Right lobe of liver (tissue), 6 donors: Measurements from ENCODE around the gene CRKL. TPM values are rescaled to one million over a fixed set of nuclear protein-coding genes. Genes with fewer than 3 reads are reported as not detected.
A peak's percentile ranks its signal among the peaks of the same experiment; 100 is the strongest.

Source experiments
- ATAC-seq, 4 donors: fragments of 200-7000 bp; cut with Tn5 transposase; one replicate each; pipeline ENCODE4 v1.9.1; 2020; ENCODE audit warnings: mild to moderate bottlenecking in 4 of 4, moderate library complexity in 4 of 4
- DNase-seq, 3 donors: peaks; one replicate each; pipeline ENCODE4 v3.0.0-alpha.2; 2020
- H3K27ac ChIP-seq, 3 donors: fragments of 200-600 bp; one replicate each; pipeline ENCODE4 v1.8.0; 2022
- H3K27me3 ChIP-seq, 2 donors: fragments of 200-600 bp; one replicate each; pipeline ENCODE4 v1.8.0; 2022
- H3K36me3 ChIP-seq, 4 donors: fragments of 200-600 bp; sonication (generic) in 1 of 4; one replicate each; pipeline versions ENCODE4 v1.5.1 to v1.8.0; 2017 to 2022; ENCODE audit warnings: control low read depth in 1 of 4
- H3K4me1 ChIP-seq, 4 donors: fragments of 200-600 bp; sonication (generic) in 1 of 4; one replicate each; pipeline versions ENCODE4 v1.5.1 to v1.8.0; 2017 to 2022; ENCODE audit warnings: control low read depth in 1 of 4
- H3K4me3 ChIP-seq, 3 donors: fragments of 200-600 bp; one replicate each; pipeline ENCODE4 v1.8.0; 2022
- H3K9me3 ChIP-seq, 4 donors: fragments of 200-600 bp; sonication (generic) in 1 of 4; one replicate each; pipeline versions ENCODE4 v1.5.1 to v1.8.0; 2017 to 2022; ENCODE audit warnings: control low read depth in 1 of 4
- CTCF ChIP-seq, 4 donors: fragments of 200-600 bp in 3 of 4; fragments of 450-650 bp in 1 of 4; IDR thresholded peaks; one replicate each; pipeline versions ENCODE4 v1.5.1 to v1.8.0; 2016 to 2022; ENCODE audit warnings: antibody characterized with exemption in 4 of 4, mild to moderate bottlenecking in 2 of 4
- POLR2A ChIP-seq: fragments of 450-650 bp; IDR thresholded peaks from one replicate; pipeline ENCODE4 v1.6.1; 2017; ENCODE audit warnings: antibody characterized with exemption, mild to moderate bottlenecking
- WGBS: methylation state at CpG from one replicate; pipeline ENCODE4 v1.1.6; 2018; ENCODE audit warnings: low coverage, low lambda C conversion rate; ENCODE audit not compliant: insufficient coverage; ENCODE audit errors: missing lambda C conversion rate; 5-methylcytosine and 5-hydroxymethylcytosine counted together
- intact Hi-C, 2 donors: fragments of 100-400 bp; cut with DNase I; formaldehyde crosslinking; loops; one replicate each; pipeline versions ENCODE4 v1.11.2 to v1.14.1; 2022
- total RNA-seq, 6 experiments: library from RNA; depleted of rRNA in 2 of 6; stranded (reverse); fragments of >200 nt in 2 of 6; fragmentation: NEBNext Ultra II Directional in 3 of 6; extraction: Animal tissue kit (Norgen Biotek cat#: 25700) in 3 of 6; gene quantifications; one replicate each; pipeline versions ENCODE4 v1.1.0 to v1.2.4, GENCODE V29; 2016 to 2023
- donor health status: DM: no; HTN: yes; CAD: no.
- donor health status: DM: no; HTN: no; CAD: no.
- donor health status: DM: no; HTN: no; CAD: no.
- donor health status: DM: no; HTN: yes; CAD: no.
- donor health status: DM: no; HTN: yes; CAD: no.

The CRKL gene
- total RNA-seq, 6 experiments from 2014 or later: 27.5 to 53.1 (median 35.2) TPM

DNA sequence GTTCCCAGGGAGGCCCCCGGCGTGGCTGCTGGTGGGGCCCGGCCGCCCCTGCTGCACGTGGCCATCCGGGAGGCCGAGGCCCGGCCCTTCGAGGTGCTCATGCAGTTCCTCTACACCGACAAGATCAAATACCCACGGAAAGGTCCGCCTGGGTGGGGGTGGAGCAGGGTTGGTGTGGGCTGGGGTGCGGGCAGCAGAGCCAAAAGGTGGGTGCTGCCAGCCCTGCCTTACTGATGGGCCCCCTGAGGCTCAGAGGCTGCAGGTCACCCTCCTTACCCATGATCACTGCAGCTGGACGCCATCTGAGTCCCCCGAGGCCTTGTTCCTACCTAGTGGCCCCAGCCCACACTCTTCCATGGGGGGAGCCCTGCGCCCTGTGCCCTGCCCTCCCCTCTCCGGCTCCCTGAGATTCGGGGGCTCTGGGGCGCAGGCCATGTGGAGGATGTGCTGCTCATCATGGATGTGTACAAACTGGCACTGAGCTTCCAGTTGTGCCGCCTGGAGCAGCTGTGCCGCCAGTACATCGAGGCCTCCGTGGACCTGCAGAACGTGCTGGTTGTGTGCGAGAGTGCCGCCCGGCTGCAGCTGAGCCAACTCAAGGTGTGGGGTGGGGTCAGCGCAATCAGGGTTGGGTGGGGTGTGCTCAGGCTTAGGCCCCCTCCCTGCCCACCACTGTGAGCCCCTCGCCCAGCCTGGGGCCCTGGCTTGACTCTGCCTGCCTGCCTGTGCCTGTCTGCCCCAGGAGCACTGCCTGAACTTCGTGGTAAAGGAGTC, 77.1 kb downstream of the CRKL start:
- no peaks in the 10 kb centered on the region for H3K27me3 ChIP-seq
- no peak overlapping the region for H3K27ac ChIP-seq
- TF ChIP-seq POLR2A: no peak
- no peak for TF ChIP-seq CTCF (IDR thresholded peaks at IDR 0.05)
- DNase-seq (no peak), ATAC-seq (no peak)
- no peaks in the 10 kb centered on the region for H3K9me3 ChIP-seq
- no peak overlapping the region for H3K4me3 ChIP-seq
- no CpG with 5 or more reads among the region's 30 CpGs for WGBS
- no peaks in the 10 kb centered on the region for H3K4me1 ChIP-seq
- intact Hi-C loops: loop anchor here in 1 of 2 donors (10.0 kb wide), 1 partner anchor 50 kb away; no protein-coding TSS in a partner anchor
- peaks cover 0 to 31% (median 7%) of the 10 kb centered on the region in 4 donors for H3K36me3 ChIP-seq

GRCh38 chr22:20994902-20995241, 77.7 kb downstream of the CRKL start:
- Histone ChIP-seq H3K9me3 (no peaks in the 10 kb centered on the region), H3K4me3 (no peak overlapping the region), H3K27me3 (no peaks in the 10 kb centered on the region), H3K27ac (no peak overlapping the region), H3K36me3 (peaks cover 0 to 37% (median 8%) of the 10 kb centered on the region in 4 donors), H3K4me1 (no peaks in the 10 kb centered on the region)
- TF ChIP-seq CTCF (IDR thresholded peaks at IDR 0.05) (no peak), POLR2A (no peak)
- intact Hi-C loops: loop anchor here in 1 of 2 donors (10.0 kb wide), 1 partner anchor 50 kb away; no protein-coding TSS in a partner anchor
- no peak for ATAC-seq
- no CpG with 5 or more reads among the region's 10 CpGs for WGBS
- DNase-seq: no peak

- TF ChIP-seq CTCF (IDR thresholded peaks at IDR 0.05) (no peak), POLR2A (no peak)
- intact Hi-C loops: loop anchor here in 1 of 2 donors (10.0 kb wide), 1 partner anchor 51 kb away; no protein-coding TSS in a partner anchor
- Histone ChIP-seq H3K36me3 (peaks cover 0 to 40% (median 8%) of the 10 kb centered on the region in 4 donors), H3K27ac (no peak overlapping the region), H3K27me3 (no peaks in the 10 kb centered on the region), H3K9me3 (no peaks in the 10 kb centered on the region), H3K4me1 (peaks cover 0 to 5% (median 2%) of the 10 kb centered on the region in 4 donors), H3K4me3 (no peak overlapping the region)
- no peak for ATAC-seq
- peak in 1 of 3 donors; percentile 43 for DNase-seq
- WGBS: no CpG with 5 or more reads among the region's 23 CpGs
These were observed 78.3 kb downstream of the CRKL start for GRCh38 chr22:20995329-20996030.

GRCh38 chr22:20996031-20996410, 78.8 kb downstream of the CRKL start:
- DNase-seq: peak in 1 of 3 donors; percentile 38
- Histone ChIP-seq H3K4me1 (peaks cover 0 to 10% (median 5%) of the 10 kb centered on the region in 4 donors), H3K36me3 (peaks cover 0 to 40% (median 8%) of the 10 kb centered on the region in 4 donors), H3K9me3 (no peaks in the 10 kb centered on the region), H3K27ac (no peak overlapping the region), H3K27me3 (no peaks in the 10 kb centered on the region), H3K4me3 (no peak overlapping the region)
- intact Hi-C loops: loop anchor here in 1 of 2 donors (10.0 kb wide), 1 partner anchor 51 kb away; no protein-coding TSS in a partner anchor
- TF ChIP-seq CTCF (IDR thresholded peaks at IDR 0.05) (no peak), POLR2A (no peak)
- no peak for ATAC-seq
- no CpG with 5 or more reads among the region's 10 CpGs for WGBS
